Endometrium (tissue), 2 donors: ENCODE measurements around the gene STOX1.
"Not testable (repeated sequence)": the region's sequence is repeated elsewhere in the genome, so short reads cannot be mapped to it uniquely, and the experiment has no call there.

Experiments used
- FAIRE-seq: peaks from 2 replicates; lab custom pipeline; 2012; peaks lifted over from hg19 to GRCh38; lab: Jason Lieb, UNC
- donor health status: control.
- donor health status: control.

STOX1 gene

GRCh38 chr10:68895041-68895440 is 67.7 kb downstream of the STOX1 start:
- FAIRE-seq: no peak

- peak; percentile 85 for FAIRE-seq
These were observed 70.0 kb downstream of the STOX1 start for GRCh38 chr10:68897336-68897741.

- FAIRE-seq: no peak
These were observed 71.9 kb downstream of the STOX1 start for GRCh38 chr10:68899186-68899745.

GRCh38 chr10:68900427-68901104 is 73.2 kb downstream of the STOX1 start:
- no peak for FAIRE-seq

- peak; percentile 97 for FAIRE-seq
These were observed 74.0 kb downstream of the STOX1 start, which contains the start of gene DDX50 for GRCh38 chr10:68901105-68901927. DDX50 (plus strand) TSS chr10:68901315; CDS start chr10:68901385, 70 bp downstream.

GRCh38 chr10:68902382-68902781 is 75.1 kb downstream of the STOX1 start:
- no peak for FAIRE-seq

GRCh38 chr10:68924593-68924992 is 97.3 kb downstream of the STOX1 start:
- FAIRE-seq: no peak

GRCh38 chr10:68925489-68925888 is 98.2 kb downstream of the STOX1 start:
- FAIRE-seq: no peak

- not testable (repeated sequence) for FAIRE-seq
These were observed 101.8 kb downstream of the STOX1 start for GRCh38 chr10:68929157-68929556.

- FAIRE-seq: not testable (repeated sequence)
These were observed 102.6 kb downstream of the STOX1 start for GRCh38 chr10:68929888-68930287.

- FAIRE-seq: not testable (repeated sequence)
These were observed 105.5 kb downstream of the STOX1 start for GRCh38 chr10:68932860-68933259.

- no peak for FAIRE-seq
These were observed 107.7 kb downstream of the STOX1 start for GRCh38 chr10:68934994-68935393.

GRCh38 chr10:68938117-68938516 is 110.8 kb downstream of the STOX1 start:
- no peak for FAIRE-seq

GRCh38 chr10:68938884-68939283 is 111.6 kb downstream of the STOX1 start:
- FAIRE-seq: no peak

GRCh38 chr10:68940917-68941316 is 113.6 kb downstream of the STOX1 start:
- not testable (repeated sequence) for FAIRE-seq
